Measurements from ENCODE around the gene OR5AN1.
"Not testable (repeated sequence)": the region's sequence is repeated elsewhere in the genome, so short reads cannot be mapped to it uniquely, and the experiment has no call there.

OR5AN1 gene

GRCh38 chr11:59358595-59358994, at the start of gene OR5AN1:
Gene OR5AN1, plus strand, starts transcription at chr11:59358895. Its CDS starts 5,564 bp downstream, at chr11:59364459.
- no peak for DNase-seq

DNA sequence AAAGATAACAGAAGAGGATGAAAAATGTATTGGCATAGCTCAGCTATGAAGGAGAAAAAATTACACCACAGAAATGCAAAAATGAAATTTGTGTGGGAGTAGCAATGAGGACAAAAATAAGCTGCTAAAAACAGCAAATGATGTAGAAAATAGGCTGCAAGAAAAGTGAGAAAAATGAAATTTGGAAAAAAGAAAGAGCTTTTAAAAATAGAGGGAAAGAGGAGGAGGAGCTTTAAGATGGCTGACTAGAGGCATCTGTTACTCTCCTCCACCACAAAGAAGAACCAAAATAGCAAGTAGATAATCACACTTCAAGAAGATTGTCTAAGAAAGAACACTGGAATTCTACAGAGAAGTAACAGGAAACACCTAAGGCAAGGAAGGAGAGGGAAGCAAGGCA, 23.7 kb upstream of the OR5AN1 start:
- DNase-seq: no peak

DNA sequence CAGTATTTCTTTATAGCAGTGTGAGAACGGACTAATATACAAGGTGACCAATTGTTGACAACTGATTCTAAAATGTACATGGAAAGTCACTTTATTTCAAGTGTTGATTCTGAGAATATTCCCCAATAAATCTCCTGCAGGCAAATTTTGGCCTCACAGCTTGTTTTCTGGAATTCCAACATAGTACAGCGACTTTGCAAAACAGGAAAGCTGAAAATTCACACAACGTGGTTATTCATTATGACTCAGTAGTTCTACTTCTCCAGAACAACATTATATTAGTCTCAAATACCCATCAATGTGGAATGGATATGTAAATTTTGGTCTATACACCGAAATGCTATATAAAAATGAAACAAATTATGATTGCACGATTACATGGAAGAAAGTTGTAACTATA, 22.5 kb upstream of the OR5AN1 start:
- DNase-seq: no peak

- no peak for DNase-seq
Measured at GRCh38 chr11:59336931-59337330, 21.8 kb upstream of the OR5AN1 start.

DNA sequence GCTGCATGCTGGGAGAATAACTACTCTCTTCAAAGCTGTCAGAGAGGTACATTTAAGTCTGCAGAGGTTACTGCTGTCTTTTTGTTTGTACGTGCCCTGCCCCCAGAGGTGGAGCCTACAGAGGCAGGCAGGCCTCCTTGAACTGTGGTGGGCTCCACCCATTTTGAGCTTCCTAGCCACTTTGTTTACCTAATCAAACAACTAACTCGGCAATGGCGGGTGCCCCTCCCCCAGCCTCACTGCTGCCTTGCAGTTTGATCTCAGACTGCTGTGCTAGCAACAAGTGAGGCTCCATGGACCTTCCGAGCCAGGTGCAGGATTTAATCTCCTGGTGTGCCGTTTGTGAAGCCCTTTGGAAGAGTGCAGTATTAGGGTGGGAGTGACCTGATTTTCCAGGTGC, 9.0 kb upstream of the OR5AN1 start:
- DNase-seq: not testable (repeated sequence)

GRCh38 chr11:59355226-59355625, 3.5 kb upstream of the OR5AN1 start:
- DNase-seq: no peak

- DNase-seq: no peak
Measured at GRCh38 chr11:59356561-59356960, 2.1 kb upstream of the OR5AN1 start.

DNA sequence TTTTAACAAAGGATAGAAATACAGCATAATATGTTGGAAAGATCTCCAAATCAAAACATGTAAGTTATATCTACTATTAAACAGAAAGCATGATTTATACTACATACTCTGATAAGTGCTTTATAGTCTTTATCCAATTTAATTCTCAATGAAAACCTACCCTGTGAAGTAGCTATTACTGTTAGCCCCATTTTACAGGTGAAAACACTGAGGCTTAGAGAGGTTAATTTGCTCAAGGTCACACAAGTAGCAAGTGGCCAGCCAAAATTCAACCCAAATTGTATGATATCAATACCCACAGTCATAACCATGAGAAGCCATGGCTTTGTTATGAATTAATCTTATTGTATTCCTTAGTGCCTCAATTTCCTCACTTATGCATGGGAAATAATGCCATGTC, 675 bp upstream of the OR5AN1 start:
- DNase-seq: no peak

DNA sequence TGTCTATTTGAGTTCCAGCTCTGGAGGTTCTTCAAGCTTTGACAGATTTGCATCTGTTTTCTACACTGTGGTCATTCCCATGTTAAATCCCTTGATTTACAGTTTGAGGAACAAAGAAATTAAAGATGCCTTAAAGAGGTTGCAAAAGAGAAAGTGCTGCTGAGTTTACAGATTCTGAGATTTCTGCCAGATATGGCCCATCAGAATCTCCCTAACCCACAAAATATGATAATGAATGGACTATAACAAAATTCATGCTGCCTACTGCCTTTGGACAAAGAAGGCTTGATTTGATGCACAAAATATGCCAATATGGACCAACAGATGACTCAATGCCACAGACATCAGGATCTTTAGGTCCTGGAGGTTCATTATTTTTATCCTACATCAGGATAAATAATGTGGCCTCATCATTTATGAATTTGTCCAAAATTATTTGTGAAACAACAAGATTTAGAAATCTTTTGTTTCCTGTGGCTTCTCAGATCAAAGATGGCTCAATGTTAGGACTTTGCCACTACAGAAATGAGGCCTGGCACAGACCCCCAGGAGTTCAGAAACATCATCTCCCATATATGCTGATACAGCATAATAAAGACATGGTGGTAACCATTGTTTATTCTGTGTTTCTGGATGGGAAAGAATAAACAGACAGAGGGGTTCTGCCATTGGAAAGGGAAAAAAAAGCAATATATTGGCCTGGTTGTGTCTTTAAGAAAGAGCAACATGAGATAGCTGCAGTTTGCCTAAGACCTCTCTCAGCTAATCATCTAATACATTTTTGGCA, 6.7 kb downstream of the OR5AN1 start:
- DNase-seq: no peak

DNA sequence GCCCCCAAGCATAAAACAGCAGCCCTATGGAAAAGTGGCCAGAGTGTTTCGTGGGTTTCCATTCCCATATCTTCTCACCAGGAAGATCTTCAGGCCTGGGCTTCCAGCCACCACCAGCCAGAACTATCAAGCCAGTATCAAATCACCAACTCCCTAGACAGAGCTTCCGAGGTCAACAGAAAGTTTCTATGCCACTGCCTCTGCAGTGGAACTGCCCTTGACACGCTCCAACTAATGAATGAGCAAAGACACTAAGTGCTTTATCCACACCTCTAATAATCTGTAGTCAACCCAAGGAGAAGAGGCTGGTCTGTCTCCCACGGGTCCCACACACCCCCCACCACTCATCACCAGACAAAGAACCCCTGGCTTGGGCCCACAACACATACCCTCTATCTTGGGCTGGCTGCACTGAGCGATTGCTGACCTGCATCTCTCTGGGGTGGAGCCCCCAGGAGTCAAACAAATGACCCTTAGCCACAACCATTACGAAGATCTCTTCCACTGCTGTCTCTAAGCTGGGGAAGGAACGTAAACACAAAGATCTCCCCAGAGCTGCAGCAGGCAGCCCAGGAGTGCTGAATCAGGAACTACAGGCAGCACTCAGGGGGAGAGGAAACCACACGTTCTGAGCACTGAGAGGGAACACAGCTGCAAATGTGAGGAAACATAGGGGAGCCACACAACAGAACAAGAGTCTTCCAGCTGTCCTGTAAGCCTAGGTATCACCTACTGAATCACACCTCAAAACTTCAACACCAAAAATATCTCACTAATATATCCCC, 9.7 kb downstream of the OR5AN1 start:
- DNase-seq: peak; percentile 63

DNA sequence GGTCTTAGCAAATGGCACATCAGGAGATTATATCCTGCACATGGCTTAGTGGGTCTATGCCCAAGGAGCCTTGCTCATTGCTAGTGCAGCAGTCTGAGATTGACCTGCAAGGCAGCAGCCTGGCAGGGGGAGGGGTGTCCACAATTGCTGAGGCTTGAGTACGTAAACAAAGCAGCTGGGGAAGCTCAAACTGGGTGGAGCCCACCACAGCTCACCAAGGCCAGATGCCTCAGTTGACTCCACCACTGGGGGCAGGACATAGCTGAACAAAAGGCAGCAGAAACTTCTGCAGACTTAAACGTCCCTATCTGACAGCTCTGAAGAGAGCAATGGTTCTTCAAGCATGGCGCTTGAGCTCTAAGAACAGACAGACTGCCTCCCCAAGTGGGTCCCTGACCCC, 13.6 kb downstream of the OR5AN1 start:
- not testable (repeated sequence) for DNase-seq

GRCh38 chr11:59380263-59381059, 21.8 kb downstream of the OR5AN1 start:
- no peak for DNase-seq

- DNase-seq: no peak
Measured at GRCh38 chr11:59394186-59394585, 35.5 kb downstream of the OR5AN1 start.

- DNase-seq: no peak
Measured at GRCh38 chr11:59400461-59401261, 42.0 kb downstream of the OR5AN1 start.

GRCh38 chr11:59401262-59401552, 42.5 kb downstream of the OR5AN1 start:
- DNase-seq: no peak

GRCh38 chr11:59403546-59403945, 44.9 kb downstream of the OR5AN1 start:
- no peak for DNase-seq

DNA sequence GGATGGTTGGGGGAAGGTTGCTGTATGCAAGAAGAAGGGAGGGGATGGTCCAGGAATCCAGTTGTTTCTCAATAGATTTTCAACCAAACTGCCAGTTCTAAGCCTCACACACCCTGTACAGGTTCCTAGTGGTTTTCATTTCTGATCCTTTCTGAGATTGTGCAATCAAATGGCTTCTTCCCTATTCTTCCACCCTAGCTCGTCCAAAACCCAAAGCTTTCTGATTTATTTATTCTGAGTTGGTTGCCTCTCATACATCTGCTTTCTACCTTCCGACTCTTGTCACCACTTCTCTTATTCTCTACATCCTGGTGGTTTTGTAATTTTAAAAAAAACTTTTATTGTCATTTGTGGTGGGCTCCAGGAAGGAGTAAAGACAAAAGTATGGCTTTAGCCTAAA, 55.0 kb downstream of the OR5AN1 start:
- peak; percentile 20 for DNase-seq

DNA sequence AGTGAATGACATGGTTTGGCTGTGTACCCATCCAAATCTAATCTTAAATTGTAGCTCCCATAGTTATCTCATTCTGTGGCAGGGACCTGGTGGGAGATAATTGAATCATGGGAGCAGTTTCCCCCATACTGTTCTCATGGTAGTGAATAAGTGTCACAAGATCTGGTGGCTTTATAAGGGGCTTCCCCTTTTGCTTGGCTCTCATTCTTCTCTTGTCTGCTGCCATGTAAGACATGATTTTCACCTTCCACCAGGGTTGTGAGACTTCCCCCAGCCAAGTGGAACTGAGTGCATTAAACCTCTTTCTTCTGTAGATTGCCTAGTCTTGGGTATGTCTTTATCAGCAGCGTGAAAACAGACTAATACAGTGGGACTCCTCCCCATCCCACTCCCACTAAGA, 56.4 kb downstream of the OR5AN1 start:
- no peak for DNase-seq

- no peak for DNase-seq
Measured at GRCh38 chr11:59416613-59417012, 57.9 kb downstream of the OR5AN1 start.

- no peak for DNase-seq
Measured at GRCh38 chr11:59417023-59417422, 58.3 kb downstream of the OR5AN1 start.

GRCh38 chr11:59418156-59418555, 59.5 kb downstream of the OR5AN1 start:
- DNase-seq: no peak
